H9 (cell line): ENCODE data around the gene ATP6V0B. TPM values are rescaled to one million over a fixed set of nuclear protein-coding genes. Genes with fewer than 3 reads are reported as not detected.

Experiments used
- DNase-seq: peaks from one replicate; pipeline ENCODE4 v3.0.0-alpha.2; 2017
- H2AFZ ChIP-seq: one replicate; pipeline ENCODE4 v1.6.1; 2013; ENCODE audit warnings: mild to moderate bottlenecking, low read length, control low read depth, moderate library complexity
- H2AK5ac ChIP-seq: 2 replicates; pipeline ENCODE4 v1.6.1; 2013; ENCODE audit warnings: low read length, control low read depth, mixed read lengths; ENCODE audit not compliant: insufficient read length
- H2BK120ac ChIP-seq: one replicate; pipeline ENCODE4 v1.6.1; 2013; ENCODE audit warnings: low read depth, mild to moderate bottlenecking, low read length, control low read depth, inconsistent platforms; ENCODE audit not compliant: poor library complexity, severe bottlenecking
- H2BK12ac ChIP-seq: 2 replicates; pipeline ENCODE4 v1.6.1; 2013; ENCODE audit warnings: low read length, control low read depth, mixed read lengths, low read depth; ENCODE audit not compliant: insufficient read length
- H2BK15ac ChIP-seq: 2 replicates; pipeline ENCODE4 v1.6.1; 2013; ENCODE audit warnings: low read depth, low read length, control low read depth
- H2BK20ac ChIP-seq: one replicate; pipeline ENCODE4 v1.6.1; 2013; ENCODE audit warnings: low read depth, mild to moderate bottlenecking, low read length, control low read depth, inconsistent platforms; ENCODE audit not compliant: poor library complexity, severe bottlenecking
- H2BK5ac ChIP-seq: 2 replicates; pipeline ENCODE4 v1.6.1; 2013; ENCODE audit warnings: low read length, control low read depth, mixed read lengths; ENCODE audit not compliant: insufficient read length
- H3K14ac ChIP-seq: 2 replicates; pipeline ENCODE4 v1.6.1; 2013; ENCODE audit warnings: low read length, control low read depth; ENCODE audit not compliant: insufficient read depth
- H3K18ac ChIP-seq: 2 replicates; pipeline ENCODE4 v1.6.1; 2013; ENCODE audit warnings: low read depth, mild to moderate bottlenecking, mixed read lengths, low read length, control low read depth; ENCODE audit not compliant: insufficient read length
- H3K23ac ChIP-seq: 2 replicates; pipeline ENCODE4 v1.6.1; 2013; ENCODE audit warnings: low read length, control low read depth, mixed read lengths, low read depth; ENCODE audit not compliant: insufficient read length
- H3K23me2 ChIP-seq: 2 replicates; pipeline ENCODE4 v1.6.1; 2013; ENCODE audit warnings: low read depth, mild to moderate bottlenecking, mixed read lengths, low read length, control low read depth; ENCODE audit not compliant: insufficient read length, poor library complexity, severe bottlenecking
- H3K27ac ChIP-seq: 2 replicates; pipeline ENCODE4 v1.5.1; 2013; ENCODE audit warnings: low read length, control low read depth, mixed read lengths, low read depth; ENCODE audit not compliant: insufficient read length
- H3K27me3 ChIP-seq: 2 replicates; pipeline ENCODE4 v1.6.1; 2013; ENCODE audit warnings: low read length, control low read depth, inconsistent platforms; ENCODE audit not compliant: insufficient read depth
- H3K4ac ChIP-seq: 2 replicates; pipeline ENCODE4 v1.6.1; 2013; ENCODE audit warnings: low read depth, mild to moderate bottlenecking, control low read depth, inconsistent platforms, low read length, moderate library complexity
- H3K4me1 ChIP-seq: 2 replicates; pipeline ENCODE4 v1.6.1; 2013; ENCODE audit warnings: low read length, control low read depth, inconsistent platforms; ENCODE audit not compliant: insufficient read depth
- H3K4me2 ChIP-seq: 2 replicates; pipeline ENCODE4 v1.6.1; 2013; ENCODE audit warnings: low read length, control low read depth, mixed read lengths; ENCODE audit not compliant: insufficient read length, insufficient read depth
- H3K56ac ChIP-seq: 2 replicates; pipeline ENCODE4 v1.6.1; 2013; ENCODE audit warnings: low read depth, mild to moderate bottlenecking, mixed read lengths, low read length, control low read depth; ENCODE audit not compliant: insufficient read length
- H3K79me1 ChIP-seq: 2 replicates; pipeline ENCODE4 v1.6.1; 2013; ENCODE audit warnings: low read depth, mild to moderate bottlenecking, moderate library complexity, low read length, control low read depth, inconsistent platforms; ENCODE audit not compliant: insufficient read depth, poor library complexity, severe bottlenecking
- H3K79me2 ChIP-seq: 2 replicates; pipeline ENCODE4 v1.6.1; 2013; ENCODE audit warnings: low read length, control low read depth, inconsistent platforms; ENCODE audit not compliant: insufficient read depth
- H3K9ac ChIP-seq: 2 replicates; pipeline ENCODE4 v1.6.1; 2013; ENCODE audit warnings: low read length, control low read depth, mixed read lengths; ENCODE audit not compliant: insufficient read length; ENCODE audit errors: extremely low read depth
- H3K9me3 ChIP-seq: one replicate; pipeline ENCODE4 v1.6.1; 2013; ENCODE audit warnings: low read depth, low read length, inconsistent platforms; ENCODE audit not compliant: control insufficient read depth
- H3T11ph ChIP-seq: one replicate; pipeline ENCODE4 v1.6.1; 2013; ENCODE audit warnings: mild to moderate bottlenecking, low read length, control low read depth, inconsistent platforms
- H4K20me1 ChIP-seq: one replicate; pipeline ENCODE4 v1.6.1; 2013; ENCODE audit not compliant: control insufficient read depth, insufficient read length, insufficient read depth
- H4K5ac ChIP-seq: 2 replicates; pipeline ENCODE4 v1.6.1; 2013; ENCODE audit warnings: low read depth, mild to moderate bottlenecking, mixed read lengths, low read length, control low read depth; ENCODE audit not compliant: insufficient read length
- H4K8ac ChIP-seq: replicated peaks from 2 replicates; pipeline ENCODE4 v1.6.1; 2013; ENCODE audit warnings: low read length, control low read depth, mixed read lengths, low read depth; ENCODE audit not compliant: insufficient read length
- H4K91ac ChIP-seq: 2 replicates; pipeline ENCODE4 v1.6.1; 2013; ENCODE audit warnings: low read depth, mild to moderate bottlenecking, moderate library complexity, mixed read lengths, low read length, control low read depth; ENCODE audit not compliant: insufficient read length
- H3K27ac Mint-ChIP-seq, 3 experiments: 2 replicates in 2 of 3; 3 replicates in 1 of 3; pipeline ENCODE4 v1.8.0; 2020 to 2021; ENCODE audit warnings: mixed read lengths in 3 of 3, mild to moderate bottlenecking in 1 of 3, moderate library complexity in 1 of 3
- H3K27me3 Mint-ChIP-seq: 2 replicates; pipeline ENCODE4 v1.8.0; 2021; ENCODE audit warnings: low read depth, mild to moderate bottlenecking, moderate library complexity, mixed read lengths
- H3K36me3 Mint-ChIP-seq, 3 experiments: 2 replicates in 2 of 3; 3 replicates in 1 of 3; pipeline ENCODE4 v1.8.0; 2020 to 2021; ENCODE audit warnings: low read depth in 3 of 3, mixed read lengths in 3 of 3; ENCODE audit not compliant: insufficient read depth in 1 of 3
- H3K4me1 Mint-ChIP-seq, 2 experiments: 2 replicates each; pipeline ENCODE4 v1.8.0; 2020; ENCODE audit warnings: mixed read lengths in 2 of 2
- H3K4me3 Mint-ChIP-seq, 2 experiments: 2 replicates in 1 of 2; 3 replicates in 1 of 2; pipeline ENCODE4 v1.8.0; 2020 to 2021; ENCODE audit warnings: mild to moderate bottlenecking in 2 of 2, mixed read lengths in 2 of 2, moderate library complexity in 1 of 2
- H3K9me3 Mint-ChIP-seq, 2 experiments: 2 replicates in 1 of 2; 3 replicates in 1 of 2; pipeline ENCODE4 v1.8.0; 2020; ENCODE audit warnings: mild to moderate bottlenecking in 2 of 2, mixed read lengths in 2 of 2, moderate library complexity in 1 of 2
- WGBS: extraction: QIAGEN DNeasy Blood & Tissue Kit; methylation state at CpG from one replicate; pipeline ENCODE4 v1.1.7; 2013; ENCODE audit warnings: missing lambda C conversion rate, low lambda C conversion rate, mixed read lengths; ENCODE audit not compliant: insufficient read length; ENCODE audit errors: extremely low coverage; 5-methylcytosine and 5-hydroxymethylcytosine counted together
- total RNA-seq: library from RNA; stranded (reverse); gene quantifications from 2 replicates; pipeline ENCODE4 v1.2.1, GENCODE V29; 2021
- TF ChIP-seq, protein P1 (sequence below): fragments of 200-600 bp; sonication (generic); conservative IDR thresholded peaks from 3 replicates; pipeline ENCODE4 v1.8.0; 2021; ENCODE audit warnings: antibody characterized with exemption, mild to moderate bottlenecking

The ATP6V0B gene
- total RNA-seq, 1 experiment from 2014 or later: 131 TPM

DNA sequence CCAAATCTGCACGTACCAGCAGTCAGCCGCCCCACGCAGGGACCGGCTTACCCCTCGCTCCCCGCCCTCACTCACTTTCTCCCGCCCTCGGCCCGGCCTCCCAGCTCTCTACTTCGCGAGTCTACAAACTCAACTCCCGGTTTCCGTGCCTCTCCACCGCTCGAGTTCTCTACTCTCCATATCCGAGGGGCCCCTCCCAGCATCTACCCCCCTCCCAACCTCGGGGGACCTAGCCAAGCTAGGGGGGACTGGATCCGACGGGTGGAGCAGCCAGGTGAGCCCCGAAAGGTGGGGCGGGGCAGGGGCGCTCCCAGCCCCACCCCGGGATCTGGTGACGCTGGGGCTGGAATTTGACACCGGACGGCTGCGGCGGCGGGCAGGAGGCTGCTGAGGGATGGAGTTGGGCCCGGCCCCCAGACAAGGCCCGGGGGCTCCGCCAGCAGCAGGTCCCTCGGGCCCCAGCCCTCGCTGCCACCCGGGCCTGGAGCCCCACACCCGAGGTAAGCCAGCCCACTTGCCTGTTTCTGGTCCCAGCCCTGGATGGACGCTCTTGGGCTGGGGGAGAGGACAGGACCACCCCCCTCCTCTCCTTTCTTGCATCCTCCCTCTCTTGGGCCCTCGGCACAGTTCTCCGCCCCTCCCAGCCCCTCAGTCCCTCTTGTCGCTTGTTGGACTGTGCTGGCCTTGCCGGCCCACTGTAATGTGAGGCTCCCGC, 41.2 kb upstream of the ATP6V0B start, which contains the start of gene ARTN:
Gene ARTN (plus strand): TSS at position 416 of the 715 bp plus-strand sequence. CDS start 1,856 bp downstream, outside the sequence.
- Histone ChIP-seq H3K4ac (no peak within 1 kb of the TSS), H4K5ac (no peak within 1 kb of the TSS), H3K27me3 (no peaks in the 10 kb centered on the region), H2AK5ac (no peak within 1 kb of the TSS), H3K14ac (peak within 1 kb of the TSS; percentile 74), H3K79me1 (no peaks in the 10 kb centered on the region), H2AFZ (no peak within 1 kb of the TSS), H4K91ac (no peak within 1 kb of the TSS), H3K9me3 (no peaks in the 10 kb centered on the region), H3K56ac (no peak within 1 kb of the TSS), H2BK12ac (no peak within 1 kb of the TSS), H2BK20ac (no peak within 1 kb of the TSS), H4K8ac (no peak within 1 kb of the TSS), H2BK15ac (peak within 1 kb of the TSS; percentile 9; the same call in 1 of the 2 replicates), H3K18ac (peak within 1 kb of the TSS; percentile 37), H3T11ph (no peak within 1 kb of the TSS), H3K23me2 (peaks cover 21% of the 10 kb centered on the region), H3K4me1 (peaks cover 6% of the 10 kb centered on the region; the same call in 1 of the 2 replicates), H3K27ac (no peak within 1 kb of the TSS), H2BK5ac (no peak within 1 kb of the TSS), H4K20me1 (no peaks in the 10 kb centered on the region), H3K9ac (peak within 1 kb of the TSS; percentile 20), H3K4me2 (peak within 1 kb of the TSS; percentile 65), H3K79me2 (no peaks in the 10 kb centered on the region), H2BK120ac (no peak within 1 kb of the TSS), H3K23ac (no peak within 1 kb of the TSS)
- Mint-ChIP-seq H3K27ac (peak within 1 kb of the TSS; percentile 72 to 89 (median 85); a peak in 6 of 7 replicates), H3K9me3 (no peaks in the 10 kb centered on the region), H3K27me3 (peaks cover 15% of the 10 kb centered on the region), H3K4me1 (peaks cover 39 to 46% of the 10 kb centered on the region in 2 experiments), H3K36me3 (peaks cover 0 to 6% (median 0%) of the 10 kb centered on the region in 3 experiments; a peak in 1 of 7 replicates), H3K4me3 (peak within 1 kb of the TSS; percentile 76 to 88)
- TF ChIP-seq, protein P1, sequence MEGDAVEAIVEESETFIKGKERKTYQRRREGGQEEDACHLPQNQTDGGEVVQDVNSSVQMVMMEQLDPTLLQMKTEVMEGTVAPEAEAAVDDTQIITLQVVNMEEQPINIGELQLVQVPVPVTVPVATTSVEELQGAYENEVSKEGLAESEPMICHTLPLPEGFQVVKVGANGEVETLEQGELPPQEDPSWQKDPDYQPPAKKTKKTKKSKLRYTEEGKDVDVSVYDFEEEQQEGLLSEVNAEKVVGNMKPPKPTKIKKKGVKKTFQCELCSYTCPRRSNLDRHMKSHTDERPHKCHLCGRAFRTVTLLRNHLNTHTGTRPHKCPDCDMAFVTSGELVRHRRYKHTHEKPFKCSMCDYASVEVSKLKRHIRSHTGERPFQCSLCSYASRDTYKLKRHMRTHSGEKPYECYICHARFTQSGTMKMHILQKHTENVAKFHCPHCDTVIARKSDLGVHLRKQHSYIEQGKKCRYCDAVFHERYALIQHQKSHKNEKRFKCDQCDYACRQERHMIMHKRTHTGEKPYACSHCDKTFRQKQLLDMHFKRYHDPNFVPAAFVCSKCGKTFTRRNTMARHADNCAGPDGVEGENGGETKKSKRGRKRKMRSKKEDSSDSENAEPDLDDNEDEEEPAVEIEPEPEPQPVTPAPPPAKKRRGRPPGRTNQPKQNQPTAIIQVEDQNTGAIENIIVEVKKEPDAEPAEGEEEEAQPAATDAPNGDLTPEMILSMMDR: no peak
- no CpG with 5 or more reads among the region's 42 CpGs for WGBS
- peak; percentile 85 for DNase-seq
